ENCODE data around the gene PODXL.

- TF ChIP-seq ZFP36 (IDR thresholded peaks at IDR 0.05; ENCODE audit: borderline replicate concordance, partially characterized antibody) (no peak), RNF2 (IDR thresholded peaks at IDR 0.05; ENCODE audit: borderline replicate concordance, low read depth) (no peak), MAZ (IDR thresholded peaks at IDR 0.05; ENCODE audit: borderline replicate concordance, low read depth, low read length) (no peak), CTCF (IDR thresholded peaks at IDR 0.05) (no peak), USF2 (IDR thresholded peaks at IDR 0.05) (no peak), POLR2AphosphoS2 (conservative IDR thresholded peaks at IDR 0.05; ENCODE audit: low read length) (no peak), CEBPB (IDR thresholded peaks at IDR 0.05) (no peak), MAX (IDR thresholded peaks at IDR 0.05) (no peak), RFX5 (IDR thresholded peaks at IDR 0.05) (no peak), FOSL2 (IDR thresholded peaks at IDR 0.05) (no peak), FOSL2 (CRISPR knock-in tag; IDR thresholded peaks at IDR 0.05) (no peak)
Observed at GRCh38 chr7:131495669-131496498, 60.5 kb downstream of the PODXL start.

Data from A549 (cell line).